ACC112 (cell line): ENCODE data around the gene GALNT7.

ENCODE experiments used
- H2AFZ ChIP-seq: fragments of 200-600 bp; sonication (generic); one replicate; pipeline ENCODE4 v1.6.0; 2017; ENCODE audit warnings: antibody characterized with exemption, low read length; ENCODE audit not compliant: unreplicated experiment
- H3K27ac ChIP-seq: fragments of 200-600 bp; sonication (generic); 2 replicates; pipeline ENCODE4 v1.5.1; 2014; ENCODE audit warnings: low read depth, mild to moderate bottlenecking, antibody characterized with exemption, low read length, moderate library complexity
- H3K27me3 ChIP-seq: fragments of 200-600 bp; sonication (generic); 2 replicates; pipeline ENCODE4 v1.6.1; 2014; ENCODE audit warnings: mild to moderate bottlenecking, antibody characterized with exemption, low read length, moderate library complexity, mixed read lengths; ENCODE audit not compliant: insufficient read depth
- H3K36me3 ChIP-seq: fragments of 200-600 bp; sonication (generic); 2 replicates; pipeline ENCODE4 v1.6.1; 2016; ENCODE audit warnings: mild to moderate bottlenecking, antibody characterized with exemption, low read length, moderate library complexity, mixed read lengths; ENCODE audit not compliant: insufficient read depth
- H3K4me1 ChIP-seq: fragments of 200-600 bp; sonication (generic); one replicate; pipeline ENCODE4 v1.6.1; 2016; ENCODE audit warnings: low read length, mixed read lengths; ENCODE audit not compliant: insufficient read depth, unreplicated experiment, control insufficient read depth
- H3K4me3 ChIP-seq: fragments of 200-600 bp; sonication (generic); 2 replicates; pipeline ENCODE4 v1.5.1; 2014; ENCODE audit warnings: mild to moderate bottlenecking, low read depth, low read length
- H3K79me2 ChIP-seq: fragments of 200-600 bp; sonication (generic); one replicate; pipeline ENCODE4 v1.6.0; 2016; ENCODE audit warnings: low read length; ENCODE audit not compliant: control insufficient read depth, unreplicated experiment, insufficient read depth

The GALNT7 gene

GRCh38 chr4:173325007-173325736, 156.6 kb downstream of the GALNT7 start:
- H2AFZ ChIP-seq = no peak overlapping the region
- H3K79me2 ChIP-seq = no peaks in the 10 kb centered on the region
- H3K27ac ChIP-seq = no peak overlapping the region
- no peaks in the 10 kb centered on the region for H3K27me3 ChIP-seq
- H3K4me1 ChIP-seq = no peaks in the 10 kb centered on the region
- H3K36me3 ChIP-seq = peaks cover 12% of the 10 kb centered on the region
- H3K4me3 ChIP-seq = no peak overlapping the region

- H3K36me3 ChIP-seq = peaks cover 38% of the 10 kb centered on the region
- no peak overlapping the region for H3K4me3 ChIP-seq
- H2AFZ ChIP-seq = no peak overlapping the region
- H3K4me1 ChIP-seq = peaks cover 7% of the 10 kb centered on the region
- H3K79me2 ChIP-seq = peaks cover 21% of the 10 kb centered on the region
- H3K27ac ChIP-seq = no peak overlapping the region
- H3K27me3 ChIP-seq = no peaks in the 10 kb centered on the region
Measured at GRCh38 chr4:173328236-173328901, 159.8 kb downstream of the GALNT7 start.

- Histone ChIP-seq H3K27ac (no peak overlapping the region), H3K36me3 (peaks cover 38% of the 10 kb centered on the region), H2AFZ (no peak overlapping the region), H3K79me2 (peaks cover 28% of the 10 kb centered on the region), H3K27me3 (no peaks in the 10 kb centered on the region), H3K4me1 (peaks cover 7% of the 10 kb centered on the region), H3K4me3 (peak overlapping the region; percentile 6)
Measured at GRCh38 chr4:173330590-173330989, 162.0 kb downstream of the GALNT7 start.

GRCh38 chr4:173332021-173332487, 163.4 kb downstream of the GALNT7 start:
- Histone ChIP-seq H3K27ac (peak overlapping the region; percentile 98; the same call in 1 of the 2 replicates), H3K4me3 (peak overlapping the region; percentile 97), H3K27me3 (no peaks in the 10 kb centered on the region), H2AFZ (no peak overlapping the region), H3K4me1 (peaks cover 20% of the 10 kb centered on the region), H3K79me2 (peaks cover 35% of the 10 kb centered on the region), H3K36me3 (peaks cover 38% of the 10 kb centered on the region)

- peaks cover 40% of the 10 kb centered on the region for H3K79me2 ChIP-seq
- H3K27ac ChIP-seq = peak overlapping the region; percentile 98
- H3K27me3 ChIP-seq = no peaks in the 10 kb centered on the region
- peaks cover 38% of the 10 kb centered on the region for H3K36me3 ChIP-seq
- peak overlapping the region; percentile 97 for H3K4me3 ChIP-seq
- peaks cover 25% of the 10 kb centered on the region for H3K4me1 ChIP-seq
- H2AFZ ChIP-seq = no peak overlapping the region
Measured at GRCh38 chr4:173332963-173333657, 164.5 kb downstream of the GALNT7 start.

GRCh38 chr4:173333658-173334084, 165.1 kb downstream of the GALNT7 start:
- peak overlapping the region; percentile 97 for H3K4me3 ChIP-seq
- peaks cover 25% of the 10 kb centered on the region for H3K4me1 ChIP-seq
- peaks cover 38% of the 10 kb centered on the region for H3K36me3 ChIP-seq
- H3K27ac ChIP-seq = peak overlapping the region; percentile 98
- no peak overlapping the region for H2AFZ ChIP-seq
- no peaks in the 10 kb centered on the region for H3K27me3 ChIP-seq
- H3K79me2 ChIP-seq = peaks cover 40% of the 10 kb centered on the region

- H3K79me2 ChIP-seq = peaks cover 40% of the 10 kb centered on the region
- H3K27ac ChIP-seq = peak within 1 kb of the TSS; percentile 98
- peaks cover 35% of the 10 kb centered on the region for H3K36me3 ChIP-seq
- peak within 1 kb of the TSS; percentile 64 for H2AFZ ChIP-seq
- H3K4me3 ChIP-seq = peak within 1 kb of the TSS; percentile 97
- H3K4me1 ChIP-seq = peaks cover 25% of the 10 kb centered on the region
- no peaks in the 10 kb centered on the region for H3K27me3 ChIP-seq
Measured at GRCh38 chr4:173334085-173334890, 165.7 kb downstream of the GALNT7 start, which contains the start of gene HMGB2. Gene HMGB2, minus strand, starts transcription at chr4:173334358. Its CDS starts 709 bp downstream, at chr4:173333649.

GRCh38 chr4:173334891-173335752, 166.5 kb downstream of the GALNT7 start:
- Histone ChIP-seq H3K27me3 (no peaks in the 10 kb centered on the region), H3K4me1 (peaks cover 25% of the 10 kb centered on the region), H3K27ac (peak overlapping the region; percentile 86), H2AFZ (peak overlapping the region; percentile 64), H3K36me3 (peaks cover 27% of the 10 kb centered on the region), H3K79me2 (peaks cover 40% of the 10 kb centered on the region), H3K4me3 (peak overlapping the region; percentile 97)

GRCh38 chr4:173337463-173337862, 168.9 kb downstream of the GALNT7 start:
- Histone ChIP-seq H3K36me3 (peaks cover 9% of the 10 kb centered on the region), H3K27ac (no peak overlapping the region), H3K27me3 (no peaks in the 10 kb centered on the region), H3K79me2 (peaks cover 28% of the 10 kb centered on the region), H3K4me3 (no peak overlapping the region), H3K4me1 (peaks cover 18% of the 10 kb centered on the region), H2AFZ (peak overlapping the region; percentile 5)
